Stimulated activated naive CD8-positive, alpha-beta T cell treated with anti-CD3 and anti-CD28 coated beads, Interleukin-15, Interleukin-2, amounts not matched to agents 100 ng/mL and 50 ng/mL, for 24 hours (primary cell): ENCODE measurements around the gene ISYNA1.

ENCODE experiments used
- H3K27ac Mint-ChIP-seq: one replicate; pipeline ENCODE4 v1.8.0; 2021; ENCODE audit warnings: mild to moderate bottlenecking, mixed read lengths
- H3K27me3 Mint-ChIP-seq: one replicate; pipeline ENCODE4 v1.8.0; 2021; ENCODE audit warnings: mixed read lengths
- H3K36me3 Mint-ChIP-seq: one replicate; pipeline ENCODE4 v1.8.0; 2021; ENCODE audit warnings: low read depth, mixed read lengths
- H3K4me1 Mint-ChIP-seq: one replicate; pipeline ENCODE4 v1.8.0; 2021; ENCODE audit warnings: low read depth, mixed read lengths
- H3K4me3 Mint-ChIP-seq: one replicate; pipeline ENCODE4 v1.8.0; 2021; ENCODE audit warnings: mild to moderate bottlenecking, mixed read lengths
- H3K9me3 Mint-ChIP-seq: one replicate; pipeline ENCODE4 v1.8.0; 2021; ENCODE audit warnings: mixed read lengths

ISYNA1 gene

DNA sequence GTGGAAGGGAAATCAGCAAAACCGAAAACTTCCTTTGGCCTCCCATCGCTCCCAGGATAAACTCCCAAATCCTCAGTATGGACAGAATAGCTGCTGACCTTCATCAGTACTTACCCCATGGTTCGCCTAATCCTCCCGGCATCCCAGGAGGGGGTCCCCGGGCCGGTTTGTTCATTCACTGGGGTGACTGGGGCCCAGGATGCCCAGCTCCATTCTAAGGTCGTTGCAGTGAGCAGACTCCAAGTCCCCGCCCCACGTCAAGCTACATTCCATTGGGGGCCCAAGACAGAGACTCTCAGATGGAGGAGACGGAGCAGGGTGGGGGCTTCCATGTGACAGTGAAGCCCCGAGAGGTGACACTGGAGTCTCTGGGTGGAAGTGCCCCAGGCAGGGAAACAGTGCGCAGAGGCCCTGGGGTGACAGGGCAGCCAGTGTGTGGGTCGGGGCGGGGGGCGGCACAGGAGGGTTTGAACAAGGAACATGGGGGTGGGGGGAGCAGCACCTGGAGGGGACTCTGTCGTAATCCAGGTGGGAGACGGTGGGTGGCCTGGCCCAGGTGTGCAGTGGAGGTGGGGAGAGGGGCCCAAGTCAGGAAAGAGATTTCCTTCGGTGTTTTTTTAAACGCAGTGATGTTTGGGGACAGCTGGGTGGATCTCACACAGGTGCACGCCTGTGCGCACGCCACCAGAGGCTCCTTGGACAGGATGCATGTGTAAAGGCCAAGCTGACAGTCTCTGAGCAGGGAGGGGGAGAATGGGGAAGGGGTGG lies 13.6 kb downstream of the ISYNA1 start:
- peak overlapping the region; percentile 26 for H3K27ac Mint-ChIP-seq
- H3K9me3 Mint-ChIP-seq: no peaks in the 10 kb centered on the region
- no peaks in the 10 kb centered on the region for H3K36me3 Mint-ChIP-seq
- H3K4me3 Mint-ChIP-seq: peak overlapping the region; percentile 5
- H3K4me1 Mint-ChIP-seq: peaks cover 46% of the 10 kb centered on the region
- H3K27me3 Mint-ChIP-seq: no peaks in the 10 kb centered on the region

DNA sequence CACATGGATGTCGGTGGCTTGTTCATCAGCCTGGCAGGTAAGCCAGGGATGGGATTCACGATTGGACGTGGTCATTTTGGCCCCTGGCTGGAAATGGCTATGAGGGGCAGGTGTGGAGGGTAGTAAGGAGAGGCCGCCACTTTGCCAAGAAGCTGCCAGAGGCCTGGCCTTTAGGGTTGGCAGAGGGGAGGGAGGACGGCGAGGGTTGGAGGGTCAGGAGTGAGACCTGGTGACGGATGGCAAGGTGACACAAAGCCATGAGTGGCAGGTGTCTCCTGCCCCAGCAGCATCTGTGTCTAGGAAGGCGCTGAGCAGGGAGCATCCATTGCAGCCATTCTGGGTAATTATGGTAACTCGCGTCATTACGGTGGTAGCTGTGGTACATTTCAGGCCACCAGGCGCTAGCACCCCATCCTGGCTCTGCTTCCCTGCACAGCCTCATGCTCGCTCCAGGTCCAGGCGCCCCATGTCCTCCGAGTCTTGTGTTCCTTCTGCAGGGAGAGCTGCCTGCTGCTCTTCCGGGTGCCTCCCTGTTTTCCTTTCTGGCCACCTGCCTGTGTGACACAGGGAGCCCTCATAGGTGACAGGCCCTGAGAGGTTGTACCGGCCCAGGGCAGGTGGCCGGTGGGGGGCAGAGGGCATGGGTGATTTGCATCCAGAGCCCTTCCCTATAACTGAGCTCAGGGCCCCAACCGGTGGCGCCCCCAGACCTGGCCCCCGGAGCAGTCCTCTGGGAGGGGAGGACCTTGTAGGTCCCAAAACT lies 14.5 kb downstream of the ISYNA1 start:
- Mint-ChIP-seq H3K4me3 (no peak overlapping the region), H3K27ac (no peak overlapping the region), H3K27me3 (peaks cover 2% of the 10 kb centered on the region), H3K4me1 (peaks cover 52% of the 10 kb centered on the region), H3K9me3 (no peaks in the 10 kb centered on the region), H3K36me3 (no peaks in the 10 kb centered on the region)

GRCh38 chr19:18422530-18423191 lies 15.3 kb downstream of the ISYNA1 start:
- peak overlapping the region; percentile 89 for H3K27ac Mint-ChIP-seq
- peaks cover 9% of the 10 kb centered on the region for H3K27me3 Mint-ChIP-seq
- H3K4me1 Mint-ChIP-seq: peaks cover 59% of the 10 kb centered on the region
- H3K4me3 Mint-ChIP-seq: peak overlapping the region; percentile 94
- H3K9me3 Mint-ChIP-seq: no peaks in the 10 kb centered on the region
- no peaks in the 10 kb centered on the region for H3K36me3 Mint-ChIP-seq

DNA sequence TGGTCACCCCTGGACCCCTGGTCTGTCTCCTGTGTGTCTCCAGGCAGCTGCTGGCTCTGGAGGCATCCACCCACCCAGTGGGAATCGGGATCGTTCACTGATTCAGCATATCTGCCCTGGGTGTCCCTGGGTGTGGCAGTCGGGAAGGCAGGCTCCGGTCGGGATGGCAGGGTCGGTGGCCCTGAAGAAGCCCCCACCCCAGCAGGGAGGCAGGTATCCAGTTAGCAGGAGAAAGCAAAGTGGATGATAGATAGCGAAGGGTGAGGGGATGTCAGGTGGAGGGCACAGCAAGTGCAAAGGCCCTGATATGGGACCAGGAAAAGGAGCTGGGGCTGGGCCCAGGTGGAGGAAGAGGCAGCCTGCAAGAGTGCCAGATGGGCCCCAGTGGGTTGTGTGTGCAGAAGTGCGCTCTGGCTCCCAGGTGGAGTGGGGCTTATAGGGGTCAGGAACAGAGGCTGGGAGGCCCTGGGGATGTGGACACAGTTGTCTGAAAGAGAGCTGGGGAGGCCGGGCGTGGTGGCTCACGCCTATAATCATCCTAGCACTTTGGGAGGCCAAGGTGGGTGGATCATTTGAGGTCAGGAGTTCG lies 16.5 kb downstream of the ISYNA1 start:
- peaks cover 69% of the 10 kb centered on the region for H3K4me1 Mint-ChIP-seq
- H3K9me3 Mint-ChIP-seq: no peaks in the 10 kb centered on the region
- H3K36me3 Mint-ChIP-seq: no peaks in the 10 kb centered on the region
- peaks cover 9% of the 10 kb centered on the region for H3K27me3 Mint-ChIP-seq
- peak overlapping the region; percentile 89 for H3K27ac Mint-ChIP-seq
- peak overlapping the region; percentile 94 for H3K4me3 Mint-ChIP-seq

- peak overlapping the region; percentile 94 for H3K4me3 Mint-ChIP-seq
- H3K36me3 Mint-ChIP-seq: no peaks in the 10 kb centered on the region
- H3K9me3 Mint-ChIP-seq: no peaks in the 10 kb centered on the region
- H3K27me3 Mint-ChIP-seq: peaks cover 9% of the 10 kb centered on the region
- H3K27ac Mint-ChIP-seq: no peak overlapping the region
- peaks cover 72% of the 10 kb centered on the region for H3K4me1 Mint-ChIP-seq
These were observed 17.0 kb downstream of the ISYNA1 start for GRCh38 chr19:18420930-18421329.

DNA sequence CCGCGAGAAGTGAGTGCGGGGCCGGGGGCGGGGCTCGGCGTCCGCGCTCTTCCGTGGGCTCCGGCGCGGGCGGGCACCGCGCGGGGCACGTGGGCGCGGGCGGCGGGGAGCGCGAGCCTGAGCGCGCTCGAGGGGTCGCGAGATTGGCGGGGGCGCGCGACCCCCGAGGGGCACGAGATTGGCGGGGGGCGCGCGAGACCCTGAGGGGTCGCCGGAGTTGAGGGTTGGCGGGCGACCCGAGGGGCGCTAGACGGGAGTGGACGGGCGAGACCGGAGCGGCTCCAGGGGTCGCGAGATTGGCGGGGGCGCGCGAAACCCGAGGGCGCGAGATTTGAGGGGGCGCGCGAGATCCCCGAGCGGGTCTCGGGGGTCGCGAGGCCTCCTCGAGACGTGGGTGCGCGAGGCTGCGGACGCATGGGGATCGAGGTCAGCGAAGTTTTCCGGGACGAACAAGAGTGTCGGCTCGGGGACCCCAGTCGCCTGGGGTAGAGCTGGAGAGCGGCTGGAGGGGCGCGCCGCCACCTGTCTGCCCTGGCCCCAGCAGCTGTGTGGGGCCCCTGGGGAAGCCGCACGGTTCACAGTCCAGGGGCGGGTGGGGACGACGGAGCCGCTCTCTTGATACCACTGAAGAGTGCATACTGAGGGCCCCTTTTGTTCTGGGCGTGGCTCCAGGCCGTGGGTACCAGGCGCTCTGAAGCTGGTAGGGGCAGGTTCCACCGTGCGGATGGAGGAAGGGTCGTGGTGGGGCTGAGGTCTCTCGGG lies 18.1 kb downstream of the ISYNA1 start:
- no peaks in the 10 kb centered on the region for H3K36me3 Mint-ChIP-seq
- peaks cover 9% of the 10 kb centered on the region for H3K27me3 Mint-ChIP-seq
- H3K4me1 Mint-ChIP-seq: peaks cover 79% of the 10 kb centered on the region
- peak overlapping the region; percentile 94 for H3K4me3 Mint-ChIP-seq
- peak overlapping the region; percentile 79 for H3K27ac Mint-ChIP-seq
- H3K9me3 Mint-ChIP-seq: no peaks in the 10 kb centered on the region

- peak within 1 kb of the TSS; percentile 94 for H3K4me3 Mint-ChIP-seq
- peaks cover 85% of the 10 kb centered on the region for H3K4me1 Mint-ChIP-seq
- H3K27me3 Mint-ChIP-seq: peaks cover 11% of the 10 kb centered on the region
- no peaks in the 10 kb centered on the region for H3K36me3 Mint-ChIP-seq
- no peaks in the 10 kb centered on the region for H3K9me3 Mint-ChIP-seq
- peak within 1 kb of the TSS; percentile 79 for H3K27ac Mint-ChIP-seq
These were observed 18.7 kb downstream of the ISYNA1 start, which contains the start of gene SSBP4 for GRCh38 chr19:18419195-18419698. SSBP4 (plus strand) TSS chr19:18419398; CDS start chr19:18419649, 251 bp downstream.

GRCh38 chr19:18418483-18419194 lies 19.3 kb downstream of the ISYNA1 start:
- Mint-ChIP-seq H3K36me3 (no peaks in the 10 kb centered on the region), H3K4me3 (peak overlapping the region; percentile 74), H3K9me3 (no peaks in the 10 kb centered on the region), H3K4me1 (peaks cover 82% of the 10 kb centered on the region), H3K27ac (peak overlapping the region; percentile 65), H3K27me3 (peaks cover 15% of the 10 kb centered on the region)

GRCh38 chr19:18418029-18418482 lies 19.9 kb downstream of the ISYNA1 start:
- peak overlapping the region; percentile 65 for H3K27ac Mint-ChIP-seq
- H3K4me3 Mint-ChIP-seq: peak overlapping the region; percentile 74
- H3K9me3 Mint-ChIP-seq: no peaks in the 10 kb centered on the region
- peaks cover 78% of the 10 kb centered on the region for H3K4me1 Mint-ChIP-seq
- H3K36me3 Mint-ChIP-seq: no peaks in the 10 kb centered on the region
- H3K27me3 Mint-ChIP-seq: peaks cover 15% of the 10 kb centered on the region

DNA sequence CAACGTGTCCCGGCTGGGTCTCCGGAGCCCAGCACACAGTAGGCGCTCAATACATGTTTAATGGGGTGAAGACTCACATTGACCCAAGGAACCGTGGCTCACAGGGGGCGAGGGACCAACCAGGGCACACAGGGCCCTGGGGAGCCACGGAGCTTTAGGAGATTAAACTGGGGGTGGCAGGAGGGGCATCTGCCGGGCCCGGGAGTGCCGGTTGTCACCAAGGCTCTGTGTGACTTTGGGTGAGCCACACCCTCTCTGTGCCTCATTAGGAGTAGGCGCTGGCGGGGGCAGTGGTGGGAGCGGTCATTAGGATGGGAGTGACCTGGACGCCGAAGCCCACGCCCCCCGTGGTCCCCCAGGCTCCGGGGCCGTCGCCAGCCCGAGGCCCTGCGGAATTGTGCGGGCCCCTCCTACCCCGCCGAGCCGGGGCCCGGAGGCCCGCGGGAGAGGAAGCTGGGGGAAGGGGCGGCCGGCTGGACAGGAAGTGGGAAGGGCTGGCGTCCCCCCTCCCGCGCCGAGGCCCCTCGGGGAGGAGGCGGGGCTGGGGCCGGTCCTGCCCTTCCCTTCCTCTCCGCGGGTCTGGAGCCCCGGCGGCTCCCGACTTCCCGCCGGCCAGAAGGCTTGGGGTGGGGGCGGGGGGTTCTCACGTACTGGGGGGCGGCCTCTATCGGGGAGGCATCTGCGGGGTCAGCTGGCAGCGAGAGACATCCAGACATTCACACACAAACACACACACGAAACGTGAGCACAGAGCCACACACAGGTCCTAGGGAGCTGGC lies 20.5 kb downstream of the ISYNA1 start:
- peaks cover 20% of the 10 kb centered on the region for H3K27me3 Mint-ChIP-seq
- H3K36me3 Mint-ChIP-seq: no peaks in the 10 kb centered on the region
- H3K4me3 Mint-ChIP-seq: peak overlapping the region; percentile 75
- peak overlapping the region; percentile 71 for H3K27ac Mint-ChIP-seq
- peaks cover 72% of the 10 kb centered on the region for H3K4me1 Mint-ChIP-seq
- no peaks in the 10 kb centered on the region for H3K9me3 Mint-ChIP-seq

- Mint-ChIP-seq H3K4me3 (peak overlapping the region; percentile 75), H3K36me3 (no peaks in the 10 kb centered on the region), H3K4me1 (peaks cover 66% of the 10 kb centered on the region), H3K9me3 (no peaks in the 10 kb centered on the region), H3K27me3 (peaks cover 20% of the 10 kb centered on the region), H3K27ac (peak overlapping the region; percentile 81)
These were observed 21.1 kb downstream of the ISYNA1 start for GRCh38 chr19:18416778-18417249.

DNA sequence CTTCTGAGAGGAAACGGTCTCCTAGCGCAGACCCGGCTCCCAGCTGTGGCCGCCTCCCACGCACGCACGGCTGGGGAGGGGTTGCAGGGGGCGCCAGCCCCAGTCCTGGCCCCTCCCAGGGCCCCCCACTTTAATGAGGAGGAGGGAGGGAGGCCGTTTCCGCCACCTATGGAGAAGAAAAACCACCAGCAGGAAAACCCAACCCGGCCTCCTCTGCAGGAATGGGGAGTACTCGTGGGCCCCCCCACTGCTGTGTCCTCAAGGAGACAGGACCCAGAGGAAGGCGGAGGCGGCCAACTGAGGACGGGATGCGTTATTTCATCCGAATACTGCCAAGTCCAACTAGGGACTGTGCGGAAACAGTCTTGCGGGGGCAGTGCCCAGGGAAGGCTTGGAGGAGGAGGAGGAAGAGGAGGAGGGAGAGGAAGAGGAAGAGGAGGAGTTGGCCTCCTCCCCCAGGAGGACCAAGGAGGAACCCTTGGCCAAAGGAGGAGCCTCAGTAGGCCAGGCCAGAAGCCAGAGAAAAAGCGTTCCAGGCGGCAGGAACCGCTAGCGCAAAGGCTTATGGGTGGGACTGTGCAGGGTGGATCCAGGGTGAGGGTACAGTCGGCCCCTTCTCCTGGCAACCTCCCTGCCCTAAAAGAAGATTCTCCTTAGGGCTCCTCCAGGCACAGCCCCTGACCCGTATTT lies 22.6 kb downstream of the ISYNA1 start:
- peak overlapping the region; percentile 63 for H3K27ac Mint-ChIP-seq
- no peaks in the 10 kb centered on the region for H3K9me3 Mint-ChIP-seq
- H3K27me3 Mint-ChIP-seq: peaks cover 23% of the 10 kb centered on the region
- no peaks in the 10 kb centered on the region for H3K36me3 Mint-ChIP-seq
- H3K4me3 Mint-ChIP-seq: peak overlapping the region; percentile 66
- H3K4me1 Mint-ChIP-seq: peaks cover 54% of the 10 kb centered on the region
